H54 (cell line): Measurements from ENCODE around the gene SLC25A33.

ENCODE experiments used
- DNase-seq: peaks from one replicate; pipeline ENCODE4 v3.0.0; 2011; ENCODE audit warnings: low spot score, mixed read lengths; ENCODE audit not compliant: insufficient read length
- FAIRE-seq: peaks from 3 replicates; lab custom pipeline; 2011; peaks lifted over from hg19 to GRCh38; lab: Jason Lieb, UNC
- POLR2A ChIP-seq: IDR thresholded peaks from 2 replicates; pipeline ENCODE4 v1.6.1; 2011; ENCODE audit warnings: low read depth, mild to moderate bottlenecking, low read length

Gene SLC25A33

DNA sequence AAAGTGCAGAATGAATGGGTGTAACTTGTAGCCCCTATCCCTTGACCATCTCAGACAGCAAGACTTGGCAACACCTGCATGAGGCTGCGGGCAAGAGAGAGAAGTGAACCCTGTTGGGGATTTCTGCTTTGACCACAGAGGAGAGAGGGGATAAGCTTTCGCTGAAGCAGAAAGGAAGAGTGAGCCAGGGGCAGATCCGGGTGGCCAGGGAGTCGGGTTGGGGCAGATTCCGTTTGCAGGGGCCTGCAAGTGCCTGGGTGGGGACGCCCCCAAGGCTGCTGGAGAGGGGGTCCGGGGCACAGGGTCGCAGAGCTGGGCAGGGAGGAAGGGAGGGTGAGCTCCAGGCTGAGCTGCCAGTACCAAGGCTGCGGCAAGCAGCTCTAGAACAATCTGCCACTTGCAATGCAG, 86.9 kb downstream of the SLC25A33 start:
- FAIRE-seq (no peak), DNase-seq (no peak)
- TF ChIP-seq POLR2A: no peak

GRCh38 chr1:9628541-9629444, 89.5 kb downstream of the SLC25A33 start:
- no peak for DNase-seq
- TF ChIP-seq POLR2A: no peak
- no peak for FAIRE-seq

DNA sequence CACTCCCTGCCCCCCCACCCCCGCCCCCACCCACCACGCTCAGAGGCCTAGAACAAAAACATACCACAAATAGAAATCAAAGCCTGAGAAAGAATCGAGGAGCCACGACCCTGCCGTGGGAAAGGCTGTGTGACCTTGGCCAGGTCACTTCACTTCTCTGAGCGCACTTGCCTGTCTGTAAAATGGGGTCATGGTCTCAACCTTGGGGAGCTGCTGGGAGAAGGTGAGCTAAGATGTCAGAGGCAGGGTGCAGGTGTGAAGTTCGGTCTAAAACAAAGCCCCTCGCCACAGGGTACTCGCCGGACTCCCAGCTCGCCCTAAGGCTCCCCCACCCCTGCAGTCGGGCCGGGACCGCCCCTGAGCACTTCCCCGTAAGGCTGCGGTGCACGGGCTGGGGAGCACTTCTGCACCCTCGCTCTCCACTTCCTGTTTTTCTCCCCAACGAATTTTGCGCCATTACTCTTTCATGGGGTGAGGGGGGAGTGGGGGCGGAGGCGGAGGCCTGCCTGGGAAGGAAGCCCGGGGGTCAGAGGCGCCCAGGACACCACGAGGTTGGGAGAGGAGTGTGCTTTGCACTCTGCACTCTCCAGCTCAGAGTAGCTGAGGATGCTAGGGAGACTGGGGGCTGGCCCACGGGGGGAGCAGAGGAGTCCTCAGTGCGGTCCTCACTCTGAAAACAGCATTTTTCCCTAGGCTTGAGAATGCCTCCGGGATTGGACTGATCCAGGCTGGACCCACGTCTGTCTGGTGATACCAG, 90.4 kb downstream of the SLC25A33 start:
- no peak for TF ChIP-seq POLR2A
- DNase-seq (no peak), FAIRE-seq (no peak)

DNA sequence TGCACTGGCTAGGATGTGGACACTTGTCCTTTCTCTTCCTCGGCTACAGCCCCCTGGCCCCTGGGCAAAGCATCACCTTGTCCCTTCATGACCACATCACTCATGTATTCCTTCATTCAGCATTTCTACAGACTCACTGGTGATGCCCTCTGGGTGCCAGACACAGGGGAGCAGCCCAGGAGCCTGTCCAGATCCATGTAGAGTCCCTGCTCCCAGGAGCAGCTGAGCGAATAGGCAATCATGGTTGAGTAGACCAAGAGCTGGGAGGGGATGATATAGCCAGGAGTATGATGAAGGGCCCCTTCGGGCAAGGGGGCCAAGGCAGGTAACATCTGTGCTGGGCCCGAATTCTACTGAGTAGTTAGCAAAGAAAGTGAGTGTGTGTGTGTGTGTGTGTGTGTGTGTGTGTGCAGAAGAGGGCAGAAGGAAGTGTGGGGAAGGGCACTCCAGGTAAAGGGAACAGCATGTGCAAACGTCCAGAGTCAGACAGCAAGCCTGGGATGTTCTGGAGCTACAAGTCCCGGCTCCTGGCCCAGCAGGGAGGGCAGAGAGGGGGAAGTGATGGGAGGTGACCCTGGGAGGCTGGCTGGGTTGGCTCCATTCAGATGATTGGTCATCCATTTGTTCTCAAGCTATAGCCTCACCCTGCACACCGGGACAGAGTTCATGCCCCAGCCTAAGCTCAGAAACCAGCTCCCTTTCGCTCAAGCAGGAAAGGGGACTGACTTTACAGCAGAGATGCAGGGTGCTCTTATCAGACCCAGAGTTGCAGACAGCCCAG, 91.3 kb downstream of the SLC25A33 start:
- no peak for TF ChIP-seq POLR2A
- no peak for DNase-seq
- no peak for FAIRE-seq

DNA sequence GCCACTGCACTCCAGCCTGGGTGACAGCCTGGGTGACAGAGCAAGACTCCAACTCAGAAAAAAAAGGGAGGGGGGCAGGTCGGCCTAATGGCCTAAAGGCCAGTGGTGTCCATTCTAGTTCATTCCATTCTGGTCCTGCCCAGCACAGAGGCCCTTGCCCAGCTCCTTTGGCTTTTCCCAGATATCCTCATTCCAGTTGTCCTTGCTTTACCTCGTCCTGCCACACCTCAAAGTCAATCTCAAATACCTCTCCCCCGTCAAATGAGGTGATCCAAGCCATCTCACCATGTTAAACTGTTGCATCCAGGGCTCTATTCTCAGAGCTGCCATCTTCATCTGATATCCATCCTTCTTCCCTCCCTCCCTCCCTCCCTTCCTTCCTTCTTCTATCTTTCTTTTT, 92.3 kb downstream of the SLC25A33 start:
- DNase-seq: no peak
- no peak for TF ChIP-seq POLR2A
- FAIRE-seq: no peak

GRCh38 chr1:9633493-9633892, 94.2 kb downstream of the SLC25A33 start:
- FAIRE-seq (no peak), DNase-seq (no peak)
- TF ChIP-seq POLR2A: no peak

GRCh38 chr1:9634582-9634981, 95.3 kb downstream of the SLC25A33 start:
- TF ChIP-seq POLR2A: no peak
- FAIRE-seq: no peak
- no peak for DNase-seq
